Middle frontal gyrus (tissue), 1 donor: ENCODE results near the gene OSGEPL1.
"Not testable (repeated sequence)": the region's sequence is repeated elsewhere in the genome, so short reads cannot be mapped to it uniquely, and the experiment has no call there.

ENCODE experiments used
- DNase-seq: peaks from one replicate; pipeline ENCODE4 v3.0.0-alpha.2; 2015; ENCODE audit warnings: low spot score; ENCODE audit errors: extremely low spot score

OSGEPL1 gene

GRCh38 chr2:189751080-189751658 lies 11.4 kb downstream of the OSGEPL1 start:
- DNase-seq = no peak

- DNase-seq = no peak
These were observed 33.2 kb downstream of the OSGEPL1 start for GRCh38 chr2:189729430-189729829.

- DNase-seq = no peak
These were observed 35.7 kb downstream of the OSGEPL1 start for GRCh38 chr2:189726849-189727248.

- DNase-seq = no peak
These were observed 36.3 kb downstream of the OSGEPL1 start for GRCh38 chr2:189726271-189726670.

GRCh38 chr2:189723192-189723591 lies 39.4 kb downstream of the OSGEPL1 start:
- DNase-seq = no peak

- no peak for DNase-seq
These were observed 43.0 kb downstream of the OSGEPL1 start for GRCh38 chr2:189719571-189719970.

GRCh38 chr2:189717593-189717992 lies 45.0 kb downstream of the OSGEPL1 start:
- DNase-seq = not testable (repeated sequence)

GRCh38 chr2:189709501-189710221 lies 52.9 kb downstream of the OSGEPL1 start:
- no peak for DNase-seq

GRCh38 chr2:189702071-189702470 lies 60.5 kb downstream of the OSGEPL1 start:
- DNase-seq = no peak

GRCh38 chr2:189700681-189701080 lies 61.9 kb downstream of the OSGEPL1 start:
- DNase-seq = no peak

- no peak for DNase-seq
These were observed 64.3 kb downstream of the OSGEPL1 start for GRCh38 chr2:189698020-189698887.
